B cell (primary cell): ENCODE results near the gene TRMU. TPM values are rescaled to one million over a fixed set of nuclear protein-coding genes. Genes with fewer than 3 reads are reported as not detected.

Experiments used
- ATAC-seq: fragments of 200-7000 bp; cut with Tn5 transposase; one replicate; pipeline ENCODE4 v1.10.0; 2021; ENCODE audit warnings: low read depth, mild to moderate bottlenecking, moderate number of reproducible peaks, moderate library complexity
- CTCF ChIA-PET: fragments of 350-600 bp; sonication (Branson Sonifier 250); formaldehyde crosslinking; loops from one replicate; lab custom pipeline; 2021; ENCODE audit warnings: antibody characterized with exemption, inconsistent platforms; lab: Charles Lee
- POLR2A ChIA-PET: fragments of 350-600 bp; sonication (Branson Sonifier 250); formaldehyde crosslinking; loops from one replicate; lab custom pipeline; 2021; ENCODE audit warnings: antibody characterized with exemption; lab: Charles Lee
- DNase-seq: peaks from one replicate; pipeline ENCODE4 v3.0.0; 2013
- H2AFZ ChIP-seq: 2 replicates; pipeline ENCODE4 v1.6.1; 2012; ENCODE audit warnings: mild to moderate bottlenecking, low read depth, low read length; ENCODE audit not compliant: insufficient read depth, poor library complexity, severe bottlenecking
- H3K27ac ChIP-seq, 2 donors: 1 replicate in 1 of 2; 2 replicates in 1 of 2; pipeline ENCODE4 v1.5.1; 2012 to 2013; ENCODE audit warnings: low read length in 2 of 2, mild to moderate bottlenecking in 2 of 2, moderate library complexity in 1 of 2
- H3K27me3 ChIP-seq, 4 experiments: fragments of 200-600 bp in 1 of 4; sonication (generic) in 1 of 4; replicated peaks in 1 of 4; 1 replicate in 2 of 4; 2 replicates in 2 of 4; pipeline versions ENCODE4 v1.6.1 to v1.7.0; 2013 to 2016; ENCODE audit warnings: low read length in 3 of 4, mild to moderate bottlenecking in 2 of 4, mixed read lengths in 1 of 4, moderate library complexity in 1 of 4; ENCODE audit not compliant: insufficient read depth in 4 of 4, control insufficient read depth in 3 of 4; ENCODE audit errors: control extremely low read depth in 1 of 4
- H3K36me3 ChIP-seq, 2 experiments: replicated peaks in 1 of 2; 1 replicate in 1 of 2; 2 replicates in 1 of 2; pipeline versions ENCODE4 v1.6.1 to v1.7.1; 2013; ENCODE audit warnings: low read length in 1 of 2; ENCODE audit not compliant: insufficient read depth in 2 of 2, control insufficient read depth in 1 of 2; ENCODE audit errors: control extremely low read depth in 1 of 2, extremely low read depth in 1 of 2
- H3K4me1 ChIP-seq, 2 donors: fragments of 200-600 bp in 1 of 2; sonication (generic) in 1 of 2; 1 replicate in 1 of 2; 2 replicates in 1 of 2; pipeline versions ENCODE4 v1.5.1 to v1.6.1; 2013 to 2017; ENCODE audit warnings: low read length in 2 of 2; ENCODE audit not compliant: control insufficient read depth in 2 of 2, insufficient read depth in 2 of 2
- H3K4me2 ChIP-seq: replicated peaks from 2 replicates; pipeline ENCODE3; 2012; ENCODE audit warnings: mild to moderate bottlenecking, low read depth, low read length; ENCODE audit not compliant: poor library complexity, severe bottlenecking
- H3K4me3 ChIP-seq, 5 experiments: fragments of 200-600 bp in 1 of 5; sonication (generic) in 1 of 5; 1 replicate in 3 of 5; 2 replicates in 2 of 5; pipeline versions ENCODE4 v1.5.1 to v1.7.0; 2011 to 2016; ENCODE audit warnings: low read length in 4 of 5, mild to moderate bottlenecking in 4 of 5, low read depth in 2 of 5, control low read depth in 1 of 5, moderate library complexity in 1 of 5; ENCODE audit not compliant: insufficient read depth in 1 of 5; ENCODE audit errors: control extremely low read depth in 1 of 5, extremely low read depth in 1 of 5
- H3K79me2 ChIP-seq: fragments of 200-600 bp; sonication (generic); one replicate; pipeline ENCODE4 v1.6.0; 2016; ENCODE audit warnings: low read length; ENCODE audit not compliant: control insufficient read depth, insufficient read depth
- H3K9ac ChIP-seq: fragments of 200-600 bp; sonication (generic); 2 replicates; pipeline ENCODE4 v1.6.1; 2017; ENCODE audit warnings: mild to moderate bottlenecking, low read length, moderate library complexity
- H3K9me3 ChIP-seq, 3 donors: one replicate each; pipeline versions ENCODE4 v1.6.1 to v1.7.1; 2013; ENCODE audit warnings: low read length in 2 of 3; ENCODE audit not compliant: control insufficient read depth in 2 of 3, insufficient read depth in 1 of 3; ENCODE audit errors: control extremely low read depth in 1 of 3
- H4K20me1 ChIP-seq: 2 replicates; pipeline ENCODE4 v1.6.0; 2012; ENCODE audit warnings: mild to moderate bottlenecking, low read length; ENCODE audit not compliant: insufficient read depth, control insufficient read depth, poor library complexity, severe bottlenecking
- H3K27ac Mint-ChIP-seq: one replicate; pipeline ENCODE4 v1.8.0; 2021; ENCODE audit warnings: mixed read lengths
- H3K27me3 Mint-ChIP-seq: one replicate; pipeline ENCODE4 v1.8.0; 2021; ENCODE audit warnings: mixed read lengths
- H3K4me1 Mint-ChIP-seq: one replicate; pipeline ENCODE4 v1.8.0; 2021; ENCODE audit warnings: mixed read lengths
- H3K4me3 Mint-ChIP-seq: one replicate; pipeline ENCODE4 v1.8.0; 2021; ENCODE audit warnings: mixed read lengths
- H3K9me3 Mint-ChIP-seq: one replicate; pipeline ENCODE4 v1.8.0; 2022; ENCODE audit warnings: mixed read lengths; ENCODE audit not compliant: insufficient read depth
- CTCF ChIP-seq: fragments of 200-600 bp; IDR thresholded peaks from one replicate; pipeline ENCODE4 v1.8.0; 2022; ENCODE audit warnings: antibody characterized with exemption, mild to moderate bottlenecking
- EZH2 ChIP-seq: IDR thresholded peaks from 2 replicates; pipeline ENCODE4 v1.6.1; 2012; ENCODE audit warnings: borderline replicate concordance, low read depth, mild to moderate bottlenecking, moderate library complexity, low read length; ENCODE audit not compliant: insufficient read depth, poor library complexity, severe bottlenecking
- WGBS: methylation state at CpG from one replicate; pipeline ENCODE4 v1.1.5; 2013; ENCODE audit warnings: missing lambda C conversion rate; ENCODE audit not compliant: insufficient coverage; 5-methylcytosine and 5-hydroxymethylcytosine counted together
- intact Hi-C: fragments of 100-400 bp; cut with micrococcal nuclease; formaldehyde crosslinking; loops from one replicate; pipeline ENCODE4 v1.10.0; 2022
- polyA plus RNA-seq: library from polyadenylated mRNA; depleted of rRNA; stranded (reverse); fragments of >200 nt; gene quantifications from 2 replicates; pipeline ENCODE4 v1.2.3, GENCODE V29; 2012
- total RNA-seq, 2 donors: library from RNA; stranded (reverse); fragments of 120-200 nt in 1 of 2; gene quantifications; 1 replicate in 1 of 2; 2 replicates in 1 of 2; pipeline versions ENCODE4 v1.2.3 to v1.2.4, GENCODE V29; 2013 to 2022

The TRMU gene
- total and polyA plus RNA-seq, 2 donors (not counting 1 experiment from before 2014, with no cell fraction given) = 51.0 to 76.9 TPM

GRCh38 chr22:46350121-46350520 is 14.6 kb downstream of the TRMU start:
- Histone ChIP-seq H4K20me1 (peaks cover 55% of the 10 kb centered on the region), H3K36me3 (peaks cover 5 to 93% of the 10 kb centered on the region in 2 experiments), H2AFZ (no peak overlapping the region), H3K27me3 (no peaks in the 10 kb centered on the region), H3K4me2 (no peak overlapping the region), H3K27ac (no peak overlapping the region), H3K9me3 (no peaks in the 10 kb centered on the region), H3K9ac (no peak overlapping the region), H3K4me3 (no peak overlapping the region), H3K79me2 (peaks cover 12% of the 10 kb centered on the region), H3K4me1 (peaks cover 0 to 10% of the 10 kb centered on the region in 2 donors)
- Mint-ChIP-seq H3K4me1 (peaks cover 10% of the 10 kb centered on the region), H3K9me3 (no peaks in the 10 kb centered on the region), H3K27ac (no peak overlapping the region), H3K27me3 (no peaks in the 10 kb centered on the region), H3K4me3 (no peak overlapping the region)
- intact Hi-C loops = loop anchor here (10.0 kb wide), 1 partner anchor 335 kb away; no protein-coding TSS in a partner anchor
- ATAC-seq = no peak
- CTCF ChIA-PET = interaction anchor here (3.0 kb wide), 1 partner anchor 18 kb away, joined by 7 read pairs; no protein-coding TSS in a partner anchor
- POLR2A ChIA-PET = no interaction called here
- no peak for TF ChIP-seq EZH2
- no peak for TF ChIP-seq CTCF
- WGBS = 93% methylated on average over 4 of the region's 7 CpGs
- DNase-seq = no peak

GRCh38 chr22:46350646-46351045 is 15.1 kb downstream of the TRMU start:
- H3K4me3 Mint-ChIP-seq = no peak overlapping the region
- H3K27me3 ChIP-seq = no peaks in the 10 kb centered on the region
- DNase-seq = no peak
- H3K27ac Mint-ChIP-seq = no peak overlapping the region
- 98% methylated on average over 20 of the region's 20 CpGs for WGBS
- ChIA-PET POLR2A (no interaction called here), CTCF (interaction anchor here (1.2 to 3.0 kb wide), 2 partner anchors 17 to 234 kb away, joined by 3 to 7 read pairs; no protein-coding TSS in a partner anchor)
- no peak overlapping the region for H3K27ac ChIP-seq
- H3K4me2 ChIP-seq = no peak overlapping the region
- H3K4me3 ChIP-seq = no peak overlapping the region
- no peaks in the 10 kb centered on the region for H3K9me3 Mint-ChIP-seq
- peaks cover 5 to 93% of the 10 kb centered on the region in 2 experiments for H3K36me3 ChIP-seq
- H3K79me2 ChIP-seq = peaks cover 12% of the 10 kb centered on the region
- no peak for TF ChIP-seq CTCF
- TF ChIP-seq EZH2 = no peak
- H3K9me3 ChIP-seq = no peaks in the 10 kb centered on the region
- intact Hi-C loops = loop anchor here (10.0 kb wide), 1 partner anchor 334 kb away; no protein-coding TSS in a partner anchor
- H3K4me1 Mint-ChIP-seq = peaks cover 13% of the 10 kb centered on the region
- H4K20me1 ChIP-seq = peaks cover 56% of the 10 kb centered on the region
- H2AFZ ChIP-seq = no peak overlapping the region
- H3K27me3 Mint-ChIP-seq = no peaks in the 10 kb centered on the region
- H3K4me1 ChIP-seq = peaks cover 0 to 16% of the 10 kb centered on the region in 2 donors
- no peak overlapping the region for H3K9ac ChIP-seq
- no peak for ATAC-seq
